ENCODE results near the gene MROH7.

Gene MROH7

GRCh38 chr1:54668567-54668966, 27.0 kb downstream of the MROH7 start:
- TF ChIP-seq, protein P1, sequence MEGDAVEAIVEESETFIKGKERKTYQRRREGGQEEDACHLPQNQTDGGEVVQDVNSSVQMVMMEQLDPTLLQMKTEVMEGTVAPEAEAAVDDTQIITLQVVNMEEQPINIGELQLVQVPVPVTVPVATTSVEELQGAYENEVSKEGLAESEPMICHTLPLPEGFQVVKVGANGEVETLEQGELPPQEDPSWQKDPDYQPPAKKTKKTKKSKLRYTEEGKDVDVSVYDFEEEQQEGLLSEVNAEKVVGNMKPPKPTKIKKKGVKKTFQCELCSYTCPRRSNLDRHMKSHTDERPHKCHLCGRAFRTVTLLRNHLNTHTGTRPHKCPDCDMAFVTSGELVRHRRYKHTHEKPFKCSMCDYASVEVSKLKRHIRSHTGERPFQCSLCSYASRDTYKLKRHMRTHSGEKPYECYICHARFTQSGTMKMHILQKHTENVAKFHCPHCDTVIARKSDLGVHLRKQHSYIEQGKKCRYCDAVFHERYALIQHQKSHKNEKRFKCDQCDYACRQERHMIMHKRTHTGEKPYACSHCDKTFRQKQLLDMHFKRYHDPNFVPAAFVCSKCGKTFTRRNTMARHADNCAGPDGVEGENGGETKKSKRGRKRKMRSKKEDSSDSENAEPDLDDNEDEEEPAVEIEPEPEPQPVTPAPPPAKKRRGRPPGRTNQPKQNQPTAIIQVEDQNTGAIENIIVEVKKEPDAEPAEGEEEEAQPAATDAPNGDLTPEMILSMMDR (IDR thresholded peaks at IDR 0.05), result no peak

DNA sequence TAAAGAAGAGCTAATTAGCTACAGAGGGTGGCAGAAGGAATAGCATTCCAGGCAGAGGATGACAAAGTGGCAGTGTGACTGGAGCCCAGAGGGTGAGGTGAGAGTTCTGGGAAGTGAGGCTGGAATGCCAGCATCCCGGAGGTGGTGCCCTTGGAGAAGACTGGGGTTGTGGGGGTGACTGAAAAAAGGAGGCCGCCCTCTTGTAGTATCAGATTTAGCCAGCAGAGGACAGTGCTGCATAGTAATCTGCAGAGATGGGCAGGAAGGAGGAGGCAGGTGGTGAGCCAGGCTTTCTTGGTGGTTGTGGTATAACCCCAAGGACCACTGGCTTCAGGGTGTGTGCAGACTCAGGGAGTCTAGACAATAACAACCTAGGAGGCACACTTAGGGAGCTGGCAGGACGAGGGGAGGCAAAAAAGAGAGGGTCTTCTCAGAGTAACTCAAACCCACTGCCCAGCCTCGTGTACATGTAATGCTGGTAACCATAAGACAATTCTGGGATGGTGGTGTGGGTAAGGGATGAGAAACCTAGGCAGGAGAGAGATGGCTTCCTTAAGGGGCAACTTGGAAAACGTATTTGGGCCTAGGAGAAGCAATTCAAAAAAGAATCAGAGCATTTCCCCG, 30.5 kb downstream of the MROH7 start:
- TF ChIP-seq, protein P1 (IDR thresholded peaks at IDR 0.05), result peak; percentile 89

DNA sequence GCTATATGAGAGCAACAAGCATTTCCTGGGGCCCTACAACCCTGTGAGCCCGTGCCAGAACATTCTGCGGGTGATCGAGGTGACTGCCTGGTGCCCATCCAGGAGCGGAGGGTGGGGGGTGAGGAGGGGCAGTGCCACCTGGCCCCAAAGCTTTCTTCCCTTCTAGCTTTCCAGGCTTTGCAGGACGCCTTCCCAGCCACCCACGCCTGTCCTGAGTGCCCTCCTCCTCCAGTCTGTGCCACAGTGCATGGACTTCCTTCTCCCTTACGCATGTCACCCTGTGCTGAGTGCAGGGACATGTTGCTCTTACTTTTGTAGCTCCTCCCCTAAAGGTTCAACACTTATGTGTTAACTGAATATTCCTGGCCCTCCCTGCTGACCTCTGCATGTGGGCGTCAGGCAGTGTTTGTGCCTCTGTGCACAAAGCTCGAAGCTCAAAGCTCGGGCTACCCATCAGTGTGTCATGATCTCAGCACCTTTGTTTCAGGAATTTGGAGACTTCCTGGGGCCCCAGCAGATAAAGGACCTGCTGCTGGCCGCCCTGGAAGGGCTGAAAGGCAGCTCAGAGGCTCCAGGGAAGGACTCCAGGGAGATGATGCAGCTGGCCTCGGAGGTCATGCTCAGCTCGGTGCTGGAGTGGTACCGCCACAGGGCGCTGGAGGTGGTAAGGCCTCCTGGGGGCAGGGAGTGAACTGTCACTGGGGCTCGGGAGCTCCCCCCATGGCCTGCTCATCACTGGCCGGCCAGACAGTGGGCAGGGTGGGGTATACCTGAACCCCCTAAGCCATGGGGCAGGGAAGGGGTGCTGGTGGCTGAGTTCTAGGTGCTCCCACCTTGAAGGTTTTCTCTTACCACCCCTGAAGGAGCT, 37.4 kb downstream of the MROH7 start:
- TF ChIP-seq, protein P1 (IDR thresholded peaks at IDR 0.05), result no peak

DNA sequence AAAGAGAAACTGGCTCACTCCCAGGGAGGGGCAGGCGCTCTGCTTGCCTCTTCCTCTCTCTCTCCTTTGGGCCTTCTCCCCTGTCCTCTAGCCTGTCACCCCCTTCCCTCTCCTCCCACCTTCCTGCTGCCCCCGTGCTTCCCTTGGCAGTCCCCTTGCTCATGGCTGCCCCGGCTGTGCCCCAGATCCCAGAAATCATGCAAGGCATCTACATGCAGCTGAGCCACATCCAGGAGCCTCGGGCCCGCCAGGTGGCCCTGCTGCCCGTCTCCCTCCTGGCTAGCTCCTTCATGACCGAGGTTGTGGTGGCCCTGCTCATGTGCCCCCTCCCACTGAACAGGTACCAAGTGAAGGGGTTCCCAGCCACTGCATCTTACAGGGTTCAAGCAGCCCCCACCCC, 38.1 kb downstream of the MROH7 start:
- TF ChIP-seq, protein P1 (IDR thresholded peaks at IDR 0.05), result no peak

- TF ChIP-seq, protein P1 (IDR thresholded peaks at IDR 0.05), result no peak
Observed at GRCh38 chr1:54680387-54680786, 38.8 kb downstream of the MROH7 start.

DNA sequence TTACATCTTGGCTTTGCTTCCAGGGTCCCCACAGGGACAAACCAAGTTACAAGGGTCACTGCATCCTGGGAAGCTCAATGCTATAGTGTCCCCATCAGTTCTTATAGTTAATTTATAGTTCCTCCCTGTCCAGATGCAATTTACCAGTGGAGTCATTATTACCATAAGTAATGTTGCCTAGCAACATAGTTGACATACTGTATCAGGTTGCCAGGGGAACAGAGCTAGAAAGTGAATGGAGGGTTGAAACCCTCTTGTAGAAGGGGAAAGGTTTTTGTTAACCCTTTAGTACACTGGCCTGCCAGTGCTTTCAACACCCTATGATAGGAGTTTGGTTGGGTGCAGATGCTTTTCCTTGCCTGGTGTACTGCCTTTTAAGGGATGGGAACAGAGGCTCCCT, 39.8 kb downstream of the MROH7 start:
- TF ChIP-seq, protein P1 (IDR thresholded peaks at IDR 0.05), result no peak

DNA sequence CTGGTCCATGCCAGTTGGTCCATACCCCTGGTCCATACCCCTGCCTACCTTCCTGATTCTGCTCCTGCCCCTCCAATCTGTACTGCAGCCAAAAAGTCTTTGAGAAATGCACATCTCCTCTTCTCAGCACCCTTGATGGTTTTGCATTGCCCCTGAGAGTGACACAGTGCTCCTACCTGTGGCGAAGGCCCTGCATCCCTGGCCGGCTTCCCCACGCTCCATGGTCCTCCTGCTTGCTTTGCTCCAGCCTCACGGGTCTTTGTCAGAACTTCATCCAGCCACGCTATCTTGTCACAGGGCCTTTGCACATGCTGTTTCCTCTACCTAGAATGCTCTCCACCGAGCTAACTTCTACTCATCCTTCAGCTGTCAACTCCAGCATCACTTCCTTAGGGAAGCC, 41.9 kb downstream of the MROH7 start:
- TF ChIP-seq, protein P1 (IDR thresholded peaks at IDR 0.05), result no peak
